ENCODE measurements around the gene CGB3. TPM values are rescaled to one million over a fixed set of nuclear protein-coding genes. Genes with fewer than 3 reads are reported as not detected.

Gene CGB3
- total and polyA plus RNA-seq, 2 of the 4 experiments (the other 2 are of a cell fraction): not detected

- H4K8ac ChIP-seq (ENCODE audit: low read depth in 2 of 2, low read length in 2 of 2): no peak overlapping the region
- H3K79me1 ChIP-seq (ENCODE audit: low read depth in 1 of 2, low read length in 2 of 2): peaks cover 25 to 72% of the 10 kb centered on the region in 2 experiments
- POLR2A ChIA-PET (ENCODE audit: unreplicated experiment): no interaction called here
- no TSS peak for BruUV-seq (replicated peaks)
- H3K23ac ChIP-seq (ENCODE audit: low read depth, low read length): no peak overlapping the region
- H2AK5ac ChIP-seq (ENCODE audit: low read depth, low read length): no peak overlapping the region
- no peak overlapping the region for H4K5ac ChIP-seq (ENCODE audit: low read depth, low read length)
- H3K4me3 ChIP-seq (ENCODE audit: insufficient read depth, low read depth, low read length): no peak overlapping the region
- no peak overlapping the region for H4K91ac ChIP-seq (ENCODE audit: insufficient read depth, low read depth, low read length)
- peaks cover 13% of the 10 kb centered on the region for H3K9me1 ChIP-seq (ENCODE audit: insufficient read depth, low read length)
- no peak overlapping the region for H2BK15ac ChIP-seq (ENCODE audit: low read depth, low read length)
- H2AFZ ChIP-seq (replicated peaks; ENCODE audit: low read length, poor library complexity): no peak overlapping the region
- H2BK120ac ChIP-seq (ENCODE audit: low read depth, low read length): no peak overlapping the region
- no peak for TF ChIP-seq CEBPB (IDR thresholded peaks at IDR 0.05; ENCODE audit: low read depth, low read length)
- H2BK20ac ChIP-seq (ENCODE audit: low read depth, low read length): no peak overlapping the region
- H3K56ac ChIP-seq (ENCODE audit: extremely low read depth, insufficient read depth, low read length): no peak overlapping the region
- no peak overlapping the region for H2BK5ac ChIP-seq (ENCODE audit: low read depth, low read length, poor library complexity, severe bottlenecking)
- WGBS, 2 experiments (ENCODE audit: extremely low coverage in 2 of 2, insufficient read length in 1 of 2): 100% methylated on average over 1 of the region's 7 CpGs; no CpG with 5 or more reads in 1 of the 2 experiments
- no peak overlapping the region for H3K9ac ChIP-seq (ENCODE audit: low read depth, low read length)
- H4K20me1 ChIP-seq (ENCODE audit: insufficient read depth, low read length): peaks cover 24% of the 10 kb centered on the region
- dilution Hi-C loops (cut with HindIII; ENCODE audit: low sequenced_read_pairs, unreplicated experiment) (no loop called here), intact Hi-C loops (cut with micrococcal nuclease) (no loop called here), in situ Hi-C loops (cut with MboI; ENCODE audit: low sequenced_read_pairs) (no loop called here)
- H3K36me3 ChIP-seq (ENCODE audit: control insufficient read depth, insufficient read depth, low read length): peaks cover 55% of the 10 kb centered on the region
- H3K14ac ChIP-seq (replicated peaks; ENCODE audit: low read depth, low read length): no peak overlapping the region
- peaks cover 10% of the 10 kb centered on the region for H3K4me1 ChIP-seq (ENCODE audit: control insufficient read depth, insufficient read depth, low read length)
- CTCF ChIA-PET: no interaction called here
- no peak overlapping the region for H3K18ac ChIP-seq (ENCODE audit: low read depth, low read length)
- no peak overlapping the region for H3K4ac ChIP-seq (ENCODE audit: low read depth, low read length)
- H3K27me3 ChIP-seq (ENCODE audit: control insufficient read depth, insufficient read depth, low read length): no peaks in the 10 kb centered on the region
- no peak overlapping the region for H2AK9ac ChIP-seq (replicated peaks; ENCODE audit: low read depth, low read length, poor library complexity)
- no peak overlapping the region for H3K27ac ChIP-seq (ENCODE audit: insufficient read depth, low read length)
- H3K9me3 ChIP-seq (ENCODE audit: control insufficient read depth, insufficient read depth, low read length): no peaks in the 10 kb centered on the region
- ATAC-seq (ENCODE audit: low read depth): no peak
- no peak for DNase-seq
- H3K4me2 ChIP-seq (ENCODE audit: low read depth, low read length): no peak overlapping the region
Measured at GRCh38 chr19:48987323-48987722, 36.8 kb downstream of the CGB3 start.

All from IMR-90 (cell line).